Tibial artery (tissue), 4 donors: ENCODE measurements around the gene SUGCT.
A peak's percentile ranks its signal among the peaks of the same experiment; 100 is the strongest.

Source experiments
- DNase-seq, 2 donors: peaks; one replicate each; pipeline ENCODE4 v3.0.0-alpha.2; 2019
- H3K27ac ChIP-seq, 2 donors: fragments of 200-600 bp; sonication (generic) in 1 of 2; 1 replicate in 1 of 2; 2 replicates in 1 of 2; pipeline ENCODE4 v1.5.1; 2018 to 2019; ENCODE audit warnings: mild to moderate bottlenecking in 1 of 2
- H3K27me3 ChIP-seq, 2 donors: fragments of 200-600 bp; sonication (generic) in 1 of 2; one replicate each; pipeline versions ENCODE4 v1.5.1 to v1.6.0; 2016 to 2019
- H3K36me3 ChIP-seq, 3 donors: fragments of 200-600 bp; sonication (generic) in 2 of 3; one replicate each; pipeline ENCODE4 v1.5.1; 2016 to 2019; ENCODE audit warnings: mild to moderate bottlenecking in 2 of 3
- H3K4me1 ChIP-seq, 4 donors: fragments of 200-600 bp; sonication (generic) in 2 of 4; 1 replicate in 3 of 4; 2 replicates in 1 of 4; pipeline ENCODE4 v1.5.1; 2016 to 2019
- H3K4me3 ChIP-seq, 2 donors: fragments of 200-600 bp; sonication (generic) in 1 of 2; 1 replicate in 1 of 2; 2 replicates in 1 of 2; pipeline ENCODE4 v1.5.1; 2018 to 2019; ENCODE audit warnings: mild to moderate bottlenecking in 2 of 2
- H3K9me3 ChIP-seq, 3 donors: fragments of 200-600 bp; sonication (generic) in 1 of 3; one replicate each; pipeline ENCODE4 v1.5.1; 2016 to 2019
- intact Hi-C: fragments of 100-400 bp; cut with DNase I; formaldehyde crosslinking; loops from one replicate; pipeline ENCODE4 v1.15.0; 2023; ENCODE audit warnings: low total_unique reads
- TF ChIP-seq, protein P1 (sequence below), 2 experiments: fragments of 200-600 bp in 1 of 2; fragments of 450-650 bp in 1 of 2; IDR thresholded peaks; one replicate each; pipeline ENCODE4 v1.5.1; 2017 to 2019; ENCODE audit warnings: antibody characterized with exemption in 2 of 2, mild to moderate bottlenecking in 1 of 2, moderate library complexity in 1 of 2

The SUGCT gene

DNA sequence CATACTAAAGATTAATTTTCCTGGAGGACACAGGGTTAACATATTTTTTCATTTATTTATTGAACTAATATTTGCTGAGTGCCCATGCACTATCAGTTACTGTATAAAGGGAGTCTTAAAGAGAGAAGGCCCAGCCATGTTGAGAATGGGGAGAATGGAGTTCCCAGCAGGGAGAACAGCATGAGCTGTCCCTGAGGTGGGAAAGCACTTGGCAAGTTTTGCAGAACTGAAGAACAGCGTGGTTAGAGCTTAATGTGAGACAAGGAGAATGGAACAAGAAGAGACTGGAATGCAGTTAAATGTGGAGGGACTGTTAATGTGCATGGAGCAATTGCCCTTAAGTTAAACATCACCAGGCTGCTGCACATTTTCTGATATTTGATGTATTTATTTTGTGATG, 435.4 kb downstream of the SUGCT start:
- TF ChIP-seq, protein P1, sequence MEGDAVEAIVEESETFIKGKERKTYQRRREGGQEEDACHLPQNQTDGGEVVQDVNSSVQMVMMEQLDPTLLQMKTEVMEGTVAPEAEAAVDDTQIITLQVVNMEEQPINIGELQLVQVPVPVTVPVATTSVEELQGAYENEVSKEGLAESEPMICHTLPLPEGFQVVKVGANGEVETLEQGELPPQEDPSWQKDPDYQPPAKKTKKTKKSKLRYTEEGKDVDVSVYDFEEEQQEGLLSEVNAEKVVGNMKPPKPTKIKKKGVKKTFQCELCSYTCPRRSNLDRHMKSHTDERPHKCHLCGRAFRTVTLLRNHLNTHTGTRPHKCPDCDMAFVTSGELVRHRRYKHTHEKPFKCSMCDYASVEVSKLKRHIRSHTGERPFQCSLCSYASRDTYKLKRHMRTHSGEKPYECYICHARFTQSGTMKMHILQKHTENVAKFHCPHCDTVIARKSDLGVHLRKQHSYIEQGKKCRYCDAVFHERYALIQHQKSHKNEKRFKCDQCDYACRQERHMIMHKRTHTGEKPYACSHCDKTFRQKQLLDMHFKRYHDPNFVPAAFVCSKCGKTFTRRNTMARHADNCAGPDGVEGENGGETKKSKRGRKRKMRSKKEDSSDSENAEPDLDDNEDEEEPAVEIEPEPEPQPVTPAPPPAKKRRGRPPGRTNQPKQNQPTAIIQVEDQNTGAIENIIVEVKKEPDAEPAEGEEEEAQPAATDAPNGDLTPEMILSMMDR (IDR thresholded peaks at IDR 0.05), result no peak
- H3K27ac ChIP-seq, result no peak overlapping the region
- no peaks in the 10 kb centered on the region for H3K36me3 ChIP-seq
- H3K27me3 ChIP-seq, result no peaks in the 10 kb centered on the region
- no peak for DNase-seq
- H3K4me3 ChIP-seq, result no peak overlapping the region
- intact Hi-C loops, result no loop called here
- no peaks in the 10 kb centered on the region for H3K9me3 ChIP-seq
- peaks cover 0 to 49% (median 3%) of the 10 kb centered on the region in 4 donors for H3K4me1 ChIP-seq

DNA sequence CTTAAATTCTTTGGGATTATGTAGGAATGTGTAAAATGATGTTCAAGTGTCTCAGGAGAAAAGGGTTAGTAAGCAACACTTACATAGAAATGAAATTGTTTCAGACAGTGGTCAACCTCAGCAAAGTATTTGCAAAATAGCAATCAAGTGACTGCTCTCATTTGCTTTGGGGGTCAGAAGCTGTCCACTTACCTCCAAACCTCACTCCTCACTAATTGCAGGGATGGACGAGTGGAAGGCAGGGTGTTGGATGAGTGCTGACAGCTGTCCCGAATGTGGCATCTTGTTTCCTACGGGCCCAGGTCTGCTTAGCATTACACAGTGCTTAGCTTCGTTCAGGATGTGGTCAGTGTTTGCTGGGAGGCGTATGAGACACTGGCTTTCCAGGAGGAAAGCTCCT, 437.0 kb downstream of the SUGCT start:
- no peaks in the 10 kb centered on the region for H3K27me3 ChIP-seq
- H3K27ac ChIP-seq, result no peak overlapping the region
- no peak overlapping the region for H3K4me3 ChIP-seq
- intact Hi-C loops, result no loop called here
- H3K4me1 ChIP-seq, result peaks cover 0 to 39% (median 2%) of the 10 kb centered on the region in 4 donors
- peaks cover 0 to under 1% (median 0%) of the 10 kb centered on the region in 3 donors for H3K9me3 ChIP-seq
- no peaks in the 10 kb centered on the region for H3K36me3 ChIP-seq
- TF ChIP-seq, protein P1 (IDR thresholded peaks at IDR 0.05), result no peak
- DNase-seq, result no peak

DNA sequence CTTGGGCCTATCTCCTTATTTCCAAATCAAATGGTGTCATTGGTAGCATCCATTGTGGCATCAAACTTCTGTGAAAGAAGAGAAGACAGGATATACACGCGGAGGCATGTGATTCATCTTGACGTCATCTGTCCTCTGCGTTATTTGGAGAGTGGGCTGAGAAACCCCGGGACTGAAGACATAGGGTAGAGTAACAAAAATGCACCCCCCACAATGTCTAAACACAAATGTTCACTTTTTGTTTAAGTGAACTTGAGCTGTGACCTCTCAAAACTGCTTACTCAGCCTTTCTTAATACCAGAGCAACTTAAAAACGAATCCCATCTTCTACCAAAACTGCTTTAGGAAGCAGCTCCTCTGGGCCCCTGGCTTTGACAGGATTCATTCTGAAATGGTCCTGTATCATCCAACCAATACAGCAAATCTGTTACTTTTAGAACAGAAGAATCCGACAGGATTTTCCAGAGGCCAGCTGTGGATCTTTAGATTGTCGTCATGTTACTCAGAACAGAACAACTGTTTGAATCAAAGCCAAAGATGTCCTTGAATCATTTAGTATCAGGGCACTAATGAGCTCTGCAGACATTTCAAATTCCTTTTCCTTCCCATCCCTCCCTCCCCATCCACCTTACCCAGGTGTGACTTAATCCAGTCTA, 438.1 kb downstream of the SUGCT start:
- TF ChIP-seq, protein P1 (IDR thresholded peaks at IDR 0.05), result no peak
- Histone ChIP-seq H3K4me1 (peaks cover 0 to 29% (median 2%) of the 10 kb centered on the region in 4 donors), H3K9me3 (peaks cover 0 to 5% (median 3%) of the 10 kb centered on the region in 3 donors), H3K36me3 (no peaks in the 10 kb centered on the region), H3K27ac (no peak overlapping the region), H3K4me3 (no peak overlapping the region), H3K27me3 (no peaks in the 10 kb centered on the region)
- no peak for DNase-seq
- intact Hi-C loops, result no loop called here

DNA sequence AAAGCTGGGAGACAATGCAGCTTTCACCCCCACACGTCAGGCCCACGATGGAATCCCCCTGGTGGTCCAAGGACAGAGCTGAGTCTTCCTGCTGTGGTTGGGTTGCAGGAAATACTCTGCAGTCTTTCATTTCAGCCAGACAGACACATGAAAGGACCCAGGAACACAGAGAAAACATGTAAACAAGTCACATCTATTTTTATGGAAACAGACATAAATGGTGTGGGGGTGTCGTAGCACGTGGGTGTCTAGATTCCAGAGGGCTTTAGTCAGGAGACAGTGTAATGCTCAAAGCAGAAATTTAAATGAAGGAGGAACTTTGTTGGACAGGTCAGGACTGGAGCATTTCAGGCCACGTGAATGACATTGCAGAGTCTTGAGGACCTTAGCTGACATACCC, 444.6 kb downstream of the SUGCT start:
- TF ChIP-seq, protein P1 (IDR thresholded peaks at IDR 0.05), result no peak
- no peak for DNase-seq
- Histone ChIP-seq H3K9me3 (peaks cover 0 to 5% (median 3%) of the 10 kb centered on the region in 3 donors), H3K4me3 (no peak overlapping the region), H3K36me3 (no peaks in the 10 kb centered on the region), H3K27ac (peak overlapping the region in 1 of 2 donors; percentile 13), H3K4me1 (peaks cover 3 to 37% (median 13%) of the 10 kb centered on the region in 4 donors), H3K27me3 (no peaks in the 10 kb centered on the region)
- intact Hi-C loops, result no loop called here

DNA sequence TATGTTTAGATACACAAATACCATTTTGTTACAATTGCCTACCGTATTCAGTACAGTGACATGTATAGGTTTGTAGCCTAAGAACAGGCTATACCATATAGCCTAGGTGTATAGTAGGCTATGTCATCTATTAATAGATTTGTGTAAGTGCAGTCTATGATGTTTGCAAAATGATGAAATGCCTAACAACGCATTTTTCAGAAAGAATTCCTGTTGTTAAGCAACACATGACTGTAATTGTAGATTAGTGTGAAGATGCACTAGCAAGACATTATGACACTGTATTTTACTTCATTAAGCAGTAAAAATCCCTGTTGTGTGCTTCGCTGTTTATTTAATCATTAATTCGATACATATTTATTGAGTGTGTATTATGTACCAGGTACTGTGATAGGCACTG, 446.0 kb downstream of the SUGCT start:
- Histone ChIP-seq H3K27me3 (no peaks in the 10 kb centered on the region), H3K9me3 (peaks cover 0 to 5% (median 3%) of the 10 kb centered on the region in 3 donors), H3K27ac (no peak overlapping the region), H3K36me3 (no peaks in the 10 kb centered on the region), H3K4me1 (peaks cover 3 to 40% (median 14%) of the 10 kb centered on the region in 4 donors), H3K4me3 (no peak overlapping the region)
- no peak for DNase-seq
- intact Hi-C loops, result no loop called here
- TF ChIP-seq, protein P1 (IDR thresholded peaks at IDR 0.05), result no peak
